ENCODE data around the gene SEMA3E. TPM values are rescaled to one million over a fixed set of nuclear protein-coding genes. Genes with fewer than 3 reads are reported as not detected.
"Not testable (repeated sequence)": the region's sequence is repeated elsewhere in the genome, so short reads cannot be mapped to it uniquely, and the experiment has no call there.

Gene SEMA3E
- total RNA-seq, 1 donor from 2014 or later: 0.27 TPM

DNA sequence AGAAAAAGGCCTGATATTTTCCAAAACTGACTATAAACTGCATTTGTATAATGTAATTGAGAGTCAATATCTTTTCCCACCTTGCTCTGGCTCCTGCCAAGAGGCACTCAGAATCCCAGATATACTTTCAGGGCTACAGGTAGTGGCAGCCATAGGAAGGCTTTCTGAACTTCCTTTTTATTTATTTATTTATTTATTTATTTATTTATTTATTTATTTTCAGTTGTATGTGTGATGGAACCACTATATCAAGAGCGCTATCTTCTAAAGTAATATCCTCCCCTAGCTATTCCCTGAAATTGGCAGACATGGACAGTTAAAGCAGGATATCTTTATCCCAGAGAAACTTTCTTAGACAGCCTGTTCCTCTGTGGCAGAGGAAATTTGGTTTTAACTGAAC is 86.7 kb downstream of the SEMA3E start:
- Histone ChIP-seq H3K4me3 (no peak overlapping the region), H3K36me3 (no peaks in the 10 kb centered on the region), H3K4me1 (no peaks in the 10 kb centered on the region), H3K9me3 (replicated peaks) (peaks cover 4% of the 10 kb centered on the region), H3K27ac (replicated peaks) (no peak overlapping the region), H3K27me3 (ENCODE audit: low read depth) (no peaks in the 10 kb centered on the region)
- no peak for TF ChIP-seq CTCF (IDR thresholded peaks at IDR 0.05; ENCODE audit: borderline replicate concordance)
- intact Hi-C loops (cut with micrococcal nuclease): no loop called here
- no peak for DNase-seq

- DNase-seq: no peak
- H3K27ac ChIP-seq (replicated peaks): no peak overlapping the region
- H3K27me3 ChIP-seq (ENCODE audit: low read depth): no peaks in the 10 kb centered on the region
- peaks cover 7% of the 10 kb centered on the region for H3K9me3 ChIP-seq (replicated peaks)
- no peaks in the 10 kb centered on the region for H3K36me3 ChIP-seq
- no peak for TF ChIP-seq CTCF (IDR thresholded peaks at IDR 0.05; ENCODE audit: borderline replicate concordance)
- no peaks in the 10 kb centered on the region for H3K4me1 ChIP-seq
- H3K4me3 ChIP-seq: no peak overlapping the region
- intact Hi-C loops (cut with micrococcal nuclease): no loop called here
Measured at GRCh38 chr7:83559887-83560286, 89.1 kb downstream of the SEMA3E start.

- H3K4me1 ChIP-seq; DNase-seq; H3K4me3 ChIP-seq; H3K27me3 ChIP-seq (ENCODE audit: low read depth); H3K36me3 ChIP-seq; H3K27ac ChIP-seq (replicated peaks); intact Hi-C loops (cut with micrococcal nuclease): not testable (repeated sequence)
- peaks cover 38% of the 10 kb centered on the region for H3K9me3 ChIP-seq (replicated peaks)
Measured at GRCh38 chr7:83552556-83552955, 96.4 kb downstream of the SEMA3E start.

GRCh38 chr7:83550100-83550499 is 98.8 kb downstream of the SEMA3E start:
- intact Hi-C loops (cut with micrococcal nuclease): no loop called here

DNA sequence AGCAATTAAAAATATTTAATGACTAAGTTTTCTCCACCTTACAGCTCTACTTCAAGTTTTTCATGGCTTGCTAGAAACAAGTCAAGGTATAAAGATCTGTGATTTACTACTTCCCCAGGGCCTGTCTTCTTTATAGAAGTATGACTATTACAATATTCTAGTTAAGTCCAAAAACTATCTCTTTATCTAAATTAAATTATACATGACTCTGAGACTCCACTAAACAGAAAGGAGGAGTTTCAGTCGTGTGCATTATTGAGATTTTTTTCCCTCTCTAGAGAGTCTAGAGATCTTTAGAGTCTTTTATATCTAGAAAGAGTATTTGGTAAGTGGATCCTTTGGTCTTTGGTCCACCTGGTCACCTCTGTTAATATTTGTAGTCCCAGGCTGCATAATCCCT is 100.7 kb downstream of the SEMA3E start:
- no peak for DNase-seq
- H3K36me3 ChIP-seq: no peaks in the 10 kb centered on the region
- H3K27me3 ChIP-seq (ENCODE audit: low read depth): no peaks in the 10 kb centered on the region
- peaks cover 21% of the 10 kb centered on the region for H3K9me3 ChIP-seq (replicated peaks)
- no peaks in the 10 kb centered on the region for H3K4me1 ChIP-seq
- no peak overlapping the region for H3K27ac ChIP-seq (replicated peaks)
- intact Hi-C loops (cut with micrococcal nuclease): no loop called here
- no peak overlapping the region for H3K4me3 ChIP-seq
- no peak for TF ChIP-seq CTCF (IDR thresholded peaks at IDR 0.05; ENCODE audit: borderline replicate concordance)

More at GRCh38 chr7:83550100-83550499, 98.8 kb downstream of the SEMA3E start:
- no peaks in the 10 kb centered on the region for H3K27me3 ChIP-seq (ENCODE audit: low read depth)
- no peak for TF ChIP-seq CTCF (IDR thresholded peaks at IDR 0.05; ENCODE audit: borderline replicate concordance)
- no peak overlapping the region for H3K4me3 ChIP-seq
- DNase-seq: no peak
- peaks cover 37% of the 10 kb centered on the region for H3K9me3 ChIP-seq (replicated peaks)
- H3K36me3 ChIP-seq: no peaks in the 10 kb centered on the region
- H3K4me1 ChIP-seq: no peaks in the 10 kb centered on the region
- no peak overlapping the region for H3K27ac ChIP-seq (replicated peaks)

DNA sequence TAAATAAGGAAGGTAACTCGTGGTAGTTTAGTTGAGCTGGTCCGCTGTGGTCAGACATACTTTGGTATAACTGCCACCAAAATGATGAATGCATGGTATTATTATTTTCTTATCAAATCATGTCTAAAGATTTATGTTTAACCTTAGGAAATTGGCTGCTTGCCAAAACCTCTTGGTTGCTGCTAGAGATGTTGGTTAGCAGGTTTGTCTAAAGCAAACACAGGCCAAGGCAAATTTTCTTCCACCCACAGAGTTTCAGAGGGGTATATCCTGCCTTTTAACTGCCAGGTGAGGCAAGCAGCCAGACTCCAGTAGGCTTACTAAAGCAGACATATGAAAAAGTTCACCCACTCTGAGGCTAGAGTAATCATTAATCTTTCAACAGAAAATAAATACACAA is 101.4 kb downstream of the SEMA3E start:
- intact Hi-C loops (cut with micrococcal nuclease): no loop called here

More for the DNA sequence above, 101.4 kb downstream of the SEMA3E start:
- H3K4me1 ChIP-seq: no peaks in the 10 kb centered on the region
- no peak for DNase-seq
- no peaks in the 10 kb centered on the region for H3K36me3 ChIP-seq
- no peak for TF ChIP-seq CTCF (IDR thresholded peaks at IDR 0.05; ENCODE audit: borderline replicate concordance)
- H3K4me3 ChIP-seq: no peak overlapping the region
- no peaks in the 10 kb centered on the region for H3K27me3 ChIP-seq (ENCODE audit: low read depth)
- no peak overlapping the region for H3K27ac ChIP-seq (replicated peaks)
- peaks cover 14% of the 10 kb centered on the region for H3K9me3 ChIP-seq (replicated peaks)

All from left ventricle myocardium inferior (tissue), 1 donor.